Measurements from ENCODE around the gene TBX4.

- no peak for TF ChIP-seq CTCF (conservative IDR thresholded peaks at IDR 0.05)
- no peak for TF ChIP-seq EZH2 (IDR thresholded peaks at IDR 0.05; ENCODE audit: low read depth)
Measured at GRCh38 chr17:61505846-61506627, 53.8 kb downstream of the TBX4 start.

Measured in PC-9 (cell line).